ENCODE results near the gene PTPRU.

DNA sequence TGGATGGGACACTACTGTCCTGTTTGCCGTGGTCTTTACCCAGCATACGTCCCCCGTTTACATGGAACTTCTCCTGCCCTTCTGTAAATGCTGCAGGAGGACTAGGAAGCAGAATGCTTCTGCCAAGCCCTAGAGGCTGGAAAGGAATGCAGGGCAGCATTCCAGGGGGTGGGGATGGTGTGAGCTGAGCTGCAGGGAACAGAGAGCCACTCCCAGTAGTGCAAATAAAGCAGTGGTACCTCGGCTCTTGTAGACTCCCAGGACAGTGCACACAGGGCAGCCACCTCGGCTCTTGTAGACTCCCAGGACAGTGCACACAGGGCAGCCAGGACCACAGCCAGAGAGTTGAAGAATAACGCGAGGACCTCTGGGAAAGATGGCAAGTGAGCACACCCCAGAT, 35.4 kb downstream of the PTPRU start:
- TF ChIP-seq POLR2A (IDR thresholded peaks at IDR 0.05; ENCODE audit: borderline replicate concordance, extremely low read depth, insufficient read depth, insufficient read length) = no peak
- TF ChIP-seq EZH2 (IDR thresholded peaks at IDR 0.05) = no peak
- TF ChIP-seq CTCF (IDR thresholded peaks at IDR 0.05 in 2 of 3, conservative IDR thresholded peaks at IDR 0.05 in 1 of 3; ENCODE audit: borderline replicate concordance in 1 of 3, insufficient read depth in 1 of 3, low read depth in 2 of 3, low read length in 2 of 3) = no peak
- no peak for TF ChIP-seq ZFX (IDR thresholded peaks at IDR 0.05)
- no peak for TF ChIP-seq SP1 (IDR thresholded peaks at IDR 0.05; ENCODE audit: low read depth)
- no peak for TF ChIP-seq JUND (IDR thresholded peaks at IDR 0.05)
- TF ChIP-seq, protein P1, sequence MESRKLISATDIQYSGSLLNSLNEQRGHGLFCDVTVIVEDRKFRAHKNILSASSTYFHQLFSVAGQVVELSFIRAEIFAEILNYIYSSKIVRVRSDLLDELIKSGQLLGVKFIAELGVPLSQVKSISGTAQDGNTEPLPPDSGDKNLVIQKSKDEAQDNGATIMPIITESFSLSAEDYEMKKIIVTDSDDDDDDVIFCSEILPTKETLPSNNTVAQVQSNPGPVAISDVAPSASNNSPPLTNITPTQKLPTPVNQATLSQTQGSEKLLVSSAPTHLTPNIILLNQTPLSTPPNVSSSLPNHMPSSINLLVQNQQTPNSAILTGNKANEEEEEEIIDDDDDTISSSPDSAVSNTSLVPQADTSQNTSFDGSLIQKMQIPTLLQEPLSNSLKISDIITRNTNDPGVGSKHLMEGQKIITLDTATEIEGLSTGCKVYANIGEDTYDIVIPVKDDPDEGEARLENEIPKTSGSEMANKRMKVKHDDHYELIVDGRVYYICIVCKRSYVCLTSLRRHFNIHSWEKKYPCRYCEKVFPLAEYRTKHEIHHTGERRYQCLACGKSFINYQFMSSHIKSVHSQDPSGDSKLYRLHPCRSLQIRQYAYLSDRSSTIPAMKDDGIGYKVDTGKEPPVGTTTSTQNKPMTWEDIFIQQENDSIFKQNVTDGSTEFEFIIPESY (IDR thresholded peaks at IDR 0.05; ENCODE audit: extremely low read depth, insufficient replicate concordance, low read length) = no peak
- no peak for TF ChIP-seq FOSL1 (IDR thresholded peaks at IDR 0.05; ENCODE audit: low read depth)
- TF ChIP-seq, protein P2, sequence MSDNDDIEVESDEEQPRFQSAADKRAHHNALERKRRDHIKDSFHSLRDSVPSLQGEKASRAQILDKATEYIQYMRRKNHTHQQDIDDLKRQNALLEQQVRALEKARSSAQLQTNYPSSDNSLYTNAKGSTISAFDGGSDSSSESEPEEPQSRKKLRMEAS (IDR thresholded peaks at IDR 0.05) = no peak
- TF ChIP-seq ELF1 (IDR thresholded peaks at IDR 0.05; ENCODE audit: borderline replicate concordance, low read depth) = no peak
- no peak for TF ChIP-seq POLR2AphosphoS5 (IDR thresholded peaks at IDR 0.05; ENCODE audit: low read depth, low read length)
- no peak for TF ChIP-seq RAD21 (IDR thresholded peaks at IDR 0.05; ENCODE audit: low read depth)
- TF ChIP-seq ZNF274 (IDR thresholded peaks at IDR 0.05; ENCODE audit: low read depth, low read length) = no peak
